SK-N-SH treated with all-trans-retinoic acid at 6 μM for 48 hours (cell line): ENCODE data around the gene KCNH5.

Experiments
- ATAC-seq: fragments of 200-7000 bp; cut with Tn5 transposase; 3 replicates; pipeline ENCODE4 v1.9.1; 2020; ENCODE audit warnings: mild to moderate bottlenecking, moderate library complexity
- ARNTL ChIP-seq: fragments of 450-650 bp; formaldehyde crosslinking; IDR thresholded peaks from 2 replicates; pipeline ENCODE4 v1.5.0; 2020; ENCODE audit warnings: low read depth, mild to moderate bottlenecking, moderate library complexity, borderline replicate concordance
- BACH2 ChIP-seq: fragments of 250-450 bp; sonication (Bioruptor Pico); IDR thresholded peaks from 2 replicates; pipeline ENCODE4 v1.9.0; 2021; ENCODE audit warnings: mild to moderate bottlenecking, borderline replicate concordance
- CSDC2 ChIP-seq: fragments of 250-450 bp; sonication (Bioruptor Pico); IDR thresholded peaks from 2 replicates; pipeline ENCODE4 v1.5.0; 2020; ENCODE audit warnings: mild to moderate bottlenecking, moderate library complexity
- CSRNP3 ChIP-seq: fragments of 250-450 bp; sonication (Bioruptor Pico); IDR thresholded peaks from 2 replicates; pipeline ENCODE4 v1.5.1; 2021; ENCODE audit warnings: mild to moderate bottlenecking, moderate library complexity
- OSR1 ChIP-seq: fragments of 250-450 bp; sonication (Bioruptor Pico); IDR thresholded peaks from 2 replicates; pipeline ENCODE4 v1.8.0; 2022; ENCODE audit warnings: moderate library complexity, mild to moderate bottlenecking, inconsistent platforms
- RARB ChIP-seq: fragments of 250-450 bp; sonication (Bioruptor Pico); IDR thresholded peaks from 2 replicates; pipeline ENCODE4 v1.8.0; 2021; ENCODE audit warnings: mild to moderate bottlenecking, moderate library complexity
- SNAI2 ChIP-seq: fragments of 250-450 bp; sonication (Bioruptor Pico); IDR thresholded peaks from 2 replicates; pipeline ENCODE4 v1.5.0; 2020; ENCODE audit warnings: mild to moderate bottlenecking, moderate library complexity
- TCF4 ChIP-seq: fragments of 250-450 bp; sonication (Bioruptor Pico); IDR thresholded peaks from 2 replicates; pipeline ENCODE4 v1.8.0; 2021; ENCODE audit warnings: mild to moderate bottlenecking, moderate library complexity, borderline replicate concordance
- TSHZ2 ChIP-seq: fragments of 250-450 bp; sonication (Bioruptor Pico); IDR thresholded peaks from 2 replicates; pipeline ENCODE4 v1.5.0; 2020; ENCODE audit warnings: mild to moderate bottlenecking, moderate library complexity
- ZC3H10 ChIP-seq: fragments of 250-450 bp; sonication (Bioruptor Pico); IDR thresholded peaks from 2 replicates; pipeline ENCODE4 v1.5.1; 2021; ENCODE audit warnings: mild to moderate bottlenecking, moderate library complexity
- ZFP3 ChIP-seq: fragments of 250-450 bp; sonication (Bioruptor Pico); IDR thresholded peaks from 2 replicates; pipeline ENCODE4 v1.5.0; 2020; ENCODE audit warnings: mild to moderate bottlenecking, moderate library complexity
- ZFP30 ChIP-seq: fragments of 450-650 bp; formaldehyde crosslinking; IDR thresholded peaks from 2 replicates; pipeline ENCODE4 v1.5.0; 2022; ENCODE audit warnings: mild to moderate bottlenecking, moderate library complexity
- ZNF565 ChIP-seq: fragments of 450-650 bp; formaldehyde crosslinking; conservative IDR thresholded peaks from 2 replicates; pipeline ENCODE4 v1.5.0; 2020; ENCODE audit warnings: low read depth, mild to moderate bottlenecking, moderate library complexity
- ZNF70 ChIP-seq: fragments of 450-650 bp; formaldehyde crosslinking; IDR thresholded peaks from 2 replicates; pipeline ENCODE4 v1.5.0; 2020; ENCODE audit warnings: mild to moderate bottlenecking, moderate library complexity
- ZNF8 ChIP-seq: fragments of 450-650 bp; formaldehyde crosslinking; IDR thresholded peaks from 2 replicates; pipeline ENCODE4 v1.5.0; 2020; ENCODE audit warnings: mild to moderate bottlenecking, moderate library complexity
- TF ChIP-seq, protein P1 (sequence below): fragments of 250-450 bp; sonication (Bioruptor Pico); IDR thresholded peaks from 2 replicates; pipeline ENCODE4 v1.5.1; 2020; ENCODE audit warnings: low read depth, mild to moderate bottlenecking, moderate library complexity
- TF ChIP-seq, protein P2 (sequence below): fragments of 250-450 bp; sonication (Bioruptor Pico); IDR thresholded peaks from 2 replicates; pipeline ENCODE4 v1.8.0; 2021; ENCODE audit warnings: low read depth, mild to moderate bottlenecking, moderate library complexity, borderline replicate concordance

The KCNH5 gene

GRCh38 chr14:62658631-62659030 is 386.6 kb downstream of the KCNH5 start:
- TF ChIP-seq RARB (no peak), ZNF8 (no peak), ZFP30 (no peak), ARNTL (CRISPR knock-in tag) (no peak), ZNF70 (CRISPR knock-in tag) (no peak), TSHZ2 (CRISPR knock-in tag) (no peak), CSDC2 (no peak), BACH2 (CRISPR knock-in tag) (no peak), ZC3H10 (no peak), ZNF565 (CRISPR knock-in tag) (no peak)
- ATAC-seq = no peak

DNA sequence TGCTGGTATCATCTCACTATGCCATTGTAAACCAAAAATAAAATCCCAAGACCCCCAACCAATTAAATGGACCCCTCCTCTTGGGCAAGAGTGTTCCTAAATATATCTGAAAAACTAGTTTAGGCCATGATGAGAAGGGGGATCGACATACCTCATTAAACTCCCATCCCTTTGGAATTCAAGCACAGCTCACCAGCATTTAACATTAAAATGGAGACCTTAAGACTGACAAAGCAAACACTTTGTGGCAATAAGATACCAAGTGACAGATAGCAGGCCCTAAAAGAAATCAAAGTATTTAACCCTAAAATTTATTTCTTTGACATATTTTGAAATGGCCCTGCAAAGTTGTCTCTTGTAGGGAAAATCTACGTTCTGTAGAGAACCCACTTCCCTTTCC is 387.9 kb downstream of the KCNH5 start:
- ATAC-seq = no peak
- TF ChIP-seq, protein P1, sequence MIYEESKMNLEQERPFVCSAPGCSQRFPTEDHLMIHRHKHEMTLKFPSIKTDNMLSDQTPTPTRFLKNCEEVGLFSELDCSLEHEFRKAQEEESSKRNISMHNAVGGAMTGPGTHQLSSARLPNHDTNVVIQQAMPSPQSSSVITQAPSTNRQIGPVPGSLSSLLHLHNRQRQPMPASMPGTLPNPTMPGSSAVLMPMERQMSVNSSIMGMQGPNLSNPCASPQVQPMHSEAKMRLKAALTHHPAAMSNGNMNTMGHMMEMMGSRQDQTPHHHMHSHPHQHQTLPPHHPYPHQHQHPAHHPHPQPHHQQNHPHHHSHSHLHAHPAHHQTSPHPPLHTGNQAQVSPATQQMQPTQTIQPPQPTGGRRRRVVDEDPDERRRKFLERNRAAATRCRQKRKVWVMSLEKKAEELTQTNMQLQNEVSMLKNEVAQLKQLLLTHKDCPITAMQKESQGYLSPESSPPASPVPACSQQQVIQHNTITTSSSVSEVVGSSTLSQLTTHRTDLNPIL = no peak
- no peak for TF ChIP-seq ZC3H10
- TF ChIP-seq ZNF8 = no peak
- no peak for TF ChIP-seq TSHZ2 (CRISPR knock-in tag)
- TF ChIP-seq ARNTL (CRISPR knock-in tag) = no peak
- TF ChIP-seq SNAI2 (CRISPR knock-in tag) = no peak

DNA sequence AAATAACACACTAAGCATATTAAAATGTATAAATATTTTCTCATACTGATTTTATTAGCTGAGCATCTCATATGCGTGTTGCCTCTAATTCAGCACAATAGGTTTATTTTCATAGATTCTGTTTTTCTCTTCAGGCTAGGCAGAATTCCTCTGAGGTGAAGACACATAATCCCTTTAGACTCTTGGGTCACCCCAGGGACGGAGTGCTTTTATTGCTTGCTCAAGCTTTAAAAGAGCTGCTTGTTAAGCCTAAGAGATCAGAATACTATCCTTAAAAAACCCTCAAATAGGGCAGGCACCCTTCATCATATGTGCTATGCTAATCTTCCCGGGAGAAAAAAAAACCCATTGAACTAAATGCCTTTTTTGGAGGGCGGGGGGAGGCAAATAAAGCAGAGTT is 390.1 kb downstream of the KCNH5 start:
- ATAC-seq = no peak
- TF ChIP-seq ZFP3 (CRISPR knock-in tag) (no peak), OSR1 (CRISPR knock-in tag) (no peak), ZC3H10 (no peak), ZFP30 (no peak), ZNF70 (CRISPR knock-in tag) (no peak), TSHZ2 (CRISPR knock-in tag) (no peak), TCF4 (no peak), CSRNP3 (CRISPR knock-in tag) (no peak), SNAI2 (CRISPR knock-in tag) (no peak)
- TF ChIP-seq, protein P1 = no peak
- TF ChIP-seq, protein P2, sequence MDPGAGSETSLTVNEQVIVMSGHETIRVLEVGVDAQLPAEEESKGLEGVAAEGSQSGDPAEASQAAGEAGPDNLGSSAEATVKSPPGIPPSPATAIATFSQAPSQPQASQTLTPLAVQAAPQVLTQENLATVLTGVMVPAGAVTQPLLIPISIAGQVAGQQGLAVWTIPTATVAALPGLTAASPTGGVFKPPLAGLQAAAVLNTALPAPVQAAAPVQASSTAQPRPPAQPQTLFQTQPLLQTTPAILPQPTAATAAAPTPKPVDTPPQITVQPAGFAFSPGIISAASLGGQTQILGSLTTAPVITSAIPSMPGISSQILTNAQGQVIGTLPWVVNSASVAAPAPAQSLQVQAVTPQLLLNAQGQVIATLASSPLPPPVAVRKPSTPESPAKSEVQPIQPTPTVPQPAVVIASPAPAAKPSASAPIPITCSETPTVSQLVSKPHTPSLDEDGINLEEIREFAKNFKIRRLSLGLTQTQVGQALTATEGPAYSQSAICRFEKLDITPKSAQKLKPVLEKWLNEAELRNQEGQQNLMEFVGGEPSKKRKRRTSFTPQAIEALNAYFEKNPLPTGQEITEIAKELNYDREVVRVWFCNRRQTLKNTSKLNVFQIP (CRISPR knock-in tag) = no peak
